Measurements from ENCODE around the gene SP140L.

DNA sequence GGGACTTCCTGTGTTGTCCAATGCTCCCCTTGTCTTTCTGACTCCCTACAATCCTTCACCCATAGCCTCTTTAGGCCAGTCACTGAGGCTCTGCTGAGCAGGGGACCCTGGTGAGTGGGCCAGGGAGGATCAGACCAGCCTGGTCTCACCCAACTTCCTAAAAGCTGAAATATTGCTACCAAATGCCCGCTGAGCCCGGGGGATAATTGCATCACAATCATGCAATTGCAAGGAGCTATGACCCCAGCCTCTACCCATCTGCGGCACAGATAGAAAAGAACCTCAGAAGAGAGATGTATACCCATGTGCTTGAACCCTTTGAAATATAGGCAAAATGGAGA lies 85.3 kb downstream of the SP140L start:
- TF ChIP-seq, protein P1, sequence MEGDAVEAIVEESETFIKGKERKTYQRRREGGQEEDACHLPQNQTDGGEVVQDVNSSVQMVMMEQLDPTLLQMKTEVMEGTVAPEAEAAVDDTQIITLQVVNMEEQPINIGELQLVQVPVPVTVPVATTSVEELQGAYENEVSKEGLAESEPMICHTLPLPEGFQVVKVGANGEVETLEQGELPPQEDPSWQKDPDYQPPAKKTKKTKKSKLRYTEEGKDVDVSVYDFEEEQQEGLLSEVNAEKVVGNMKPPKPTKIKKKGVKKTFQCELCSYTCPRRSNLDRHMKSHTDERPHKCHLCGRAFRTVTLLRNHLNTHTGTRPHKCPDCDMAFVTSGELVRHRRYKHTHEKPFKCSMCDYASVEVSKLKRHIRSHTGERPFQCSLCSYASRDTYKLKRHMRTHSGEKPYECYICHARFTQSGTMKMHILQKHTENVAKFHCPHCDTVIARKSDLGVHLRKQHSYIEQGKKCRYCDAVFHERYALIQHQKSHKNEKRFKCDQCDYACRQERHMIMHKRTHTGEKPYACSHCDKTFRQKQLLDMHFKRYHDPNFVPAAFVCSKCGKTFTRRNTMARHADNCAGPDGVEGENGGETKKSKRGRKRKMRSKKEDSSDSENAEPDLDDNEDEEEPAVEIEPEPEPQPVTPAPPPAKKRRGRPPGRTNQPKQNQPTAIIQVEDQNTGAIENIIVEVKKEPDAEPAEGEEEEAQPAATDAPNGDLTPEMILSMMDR (IDR thresholded peaks at IDR 0.05): no peak
- TF ChIP-seq POLR2A (IDR thresholded peaks at IDR 0.05): no peak
